K562 (cell line): ENCODE data around the gene CCR7. TPM values are rescaled to one million over a fixed set of nuclear protein-coding genes. Genes with fewer than 3 reads are reported as not detected.

Experiments
- ARID1B ChIP-seq: fragments of 450-650 bp; IDR thresholded peaks from 2 replicates; pipeline ENCODE4 v1.6.1; 2016; ENCODE audit warnings: antibody characterized with exemption, mild to moderate bottlenecking, inconsistent platforms
- BRD4 ChIP-seq: fragments of 200-600 bp; sonication (generic); IDR thresholded peaks from 2 replicates; pipeline ENCODE4 v1.6.1; 2017; ENCODE audit warnings: inconsistent platforms
- CBX3 ChIP-seq, 2 experiments: IDR thresholded peaks; 1 replicate in 1 of 2; 2 replicates in 1 of 2; pipeline ENCODE4 v1.6.1; 2012; ENCODE audit warnings: inconsistent platforms in 2 of 2, low read length in 2 of 2, borderline replicate concordance in 1 of 2, control low read depth in 1 of 2
- CBX5 ChIP-seq: IDR thresholded peaks from 2 replicates; pipeline ENCODE4 v1.6.1; 2014; ENCODE audit warnings: low read depth, borderline replicate concordance
- COPS2 ChIP-seq: fragments of 450-650 bp; conservative IDR thresholded peaks from 2 replicates; pipeline ENCODE4 v1.6.1; 2016; ENCODE audit warnings: mild to moderate bottlenecking, moderate library complexity
- DACH1 ChIP-seq: fragments of 450-650 bp; IDR thresholded peaks from 2 replicates; pipeline ENCODE4 v1.6.1; 2018; ENCODE audit not compliant: partially characterized antibody
- ESRRB ChIP-seq: fragments of 250-450 bp; sonication (Bioruptor Pico); IDR thresholded peaks from 2 replicates; pipeline ENCODE4 v1.5.0; 2020; ENCODE audit warnings: mild to moderate bottlenecking, moderate library complexity, borderline replicate concordance
- FOSL1 ChIP-seq: fragments of 200-800 bp; sonication (Bioruptor generic); conservative IDR thresholded peaks from 2 replicates; pipeline ENCODE4 v1.6.1; 2016; ENCODE audit warnings: missing genetic modification characterization, missing compliant biosample characterization
- GATAD2A ChIP-seq: fragments of 450-650 bp; IDR thresholded peaks from 2 replicates; pipeline ENCODE4 v1.6.1; 2017
- HNRNPK ChIP-seq: fragments of 200-400 bp; formaldehyde crosslinking; IDR thresholded peaks from one replicate; pipeline ENCODE4 v1.6.1; 2018; ENCODE audit warnings: mild to moderate bottlenecking, low read depth, low read length; ENCODE audit not compliant: poor library complexity, severe bottlenecking
- MEF2A ChIP-seq: IDR thresholded peaks from 2 replicates; pipeline ENCODE4 v1.6.1; 2011; ENCODE audit warnings: low read depth, mild to moderate bottlenecking, low read length, moderate library complexity; ENCODE audit not compliant: control insufficient read depth
- NBN ChIP-seq: fragments of 450-650 bp; IDR thresholded peaks from 2 replicates; pipeline ENCODE4 v1.6.1; 2016; ENCODE audit warnings: low read depth, mild to moderate bottlenecking
- NR1H2 ChIP-seq: sonication (generic); formaldehyde crosslinking; IDR thresholded peaks from 2 replicates; pipeline ENCODE4 v1.4.0; 2020; ENCODE audit warnings: mild to moderate bottlenecking, missing genetic modification reagents
- RFX7 ChIP-seq: fragments of 250-450 bp; sonication (Bioruptor Pico); IDR thresholded peaks from 2 replicates; pipeline ENCODE4 v1.5.1; 2021; ENCODE audit warnings: mild to moderate bottlenecking
- RUNX1 ChIP-seq: sonication (generic); IDR thresholded peaks from 2 replicates; pipeline ENCODE4 v1.6.1; 2016; ENCODE audit warnings: antibody characterized with exemption, low read depth
- SAFB2 ChIP-seq: fragments of 200-400 bp; formaldehyde crosslinking; IDR thresholded peaks from 2 replicates; pipeline ENCODE4 v1.6.1; 2018; ENCODE audit warnings: borderline replicate concordance, low read length, low read depth, moderate library complexity; ENCODE audit not compliant: severe bottlenecking
- SMAD4 ChIP-seq: fragments of 250-450 bp; sonication (Bioruptor Pico); conservative IDR thresholded peaks from 2 replicates; pipeline ENCODE4 v1.8.0; 2021; ENCODE audit warnings: inconsistent platforms, mild to moderate bottlenecking, moderate library complexity
- TCF15 ChIP-seq: fragments of 250-450 bp; sonication (Bioruptor Pico); IDR thresholded peaks from 2 replicates; pipeline ENCODE4 v1.8.0; 2022; ENCODE audit warnings: moderate library complexity, mild to moderate bottlenecking, inconsistent platforms
- XRCC4 ChIP-seq: IDR thresholded peaks from one replicate; pipeline ENCODE4 v1.6.1; 2011; ENCODE audit not compliant: insufficient read depth, insufficient read length; ENCODE audit errors: extremely low read depth
- ZFP1 ChIP-seq: fragments of 450-650 bp; formaldehyde crosslinking; IDR thresholded peaks from 2 replicates; pipeline ENCODE4 v1.4.0; 2020; ENCODE audit warnings: mild to moderate bottlenecking, mixed read lengths
- ZNF239 ChIP-seq: fragments of 250-450 bp; sonication (Bioruptor Pico); IDR thresholded peaks from 2 replicates; pipeline ENCODE4 v1.4.0; 2020; ENCODE audit warnings: mild to moderate bottlenecking
- ZNF75A ChIP-seq: fragments of 450-650 bp; formaldehyde crosslinking; IDR thresholded peaks from 2 replicates; pipeline ENCODE4 v1.4.0; 2020; ENCODE audit warnings: mild to moderate bottlenecking
- ZSCAN29 ChIP-seq: fragments of 450-650 bp; IDR thresholded peaks from 2 replicates; pipeline ENCODE4 v1.6.1; 2017
- polyA plus RNA-seq, 8 experiments: library from polyadenylated mRNA; depleted of rRNA in 4 of 8; stranded (reverse) in 5 of 8; unstranded in 3 of 8; fragments of >200 nt; fragmentation: Nextera tagmentation in 2 of 8; fragmentation: Illumina TruSeq in 1 of 8; extraction: Ambion mirVana in 2 of 8; extraction: Trizol in 1 of 8; gene quantifications; 2 replicates each; pipeline versions ENCODE4 v1.2.1 to v1.2.3, GENCODE V29; 2011 to 2014; ENCODE audit warnings: inconsistent platforms in 1 of 8, missing spikeins in 1 of 8
- total RNA-seq, 7 experiments: library from RNA; depleted of rRNA in 6 of 7; stranded (reverse); fragments of >200 nt in 6 of 7; fragmentation: Illumina TruSeq in 2 of 7; extraction: Trizol in 2 of 7; gene quantifications; 2 replicates each; pipeline versions ENCODE4 v1.2.1 to v1.2.3, GENCODE V29; 2011 to 2021; ENCODE audit warnings: low replicate concordance in 1 of 7
- TF ChIP-seq, protein P1 (sequence below): fragments of 450-650 bp; IDR thresholded peaks from 2 replicates; pipeline ENCODE4 v1.6.1; 2017; ENCODE audit warnings: mild to moderate bottlenecking, moderate library complexity
- TF ChIP-seq, protein P2 (sequence below): conservative IDR thresholded peaks from 2 replicates; pipeline ENCODE4 v1.6.1; 2011; ENCODE audit warnings: low read depth, mild to moderate bottlenecking, low read length; ENCODE audit not compliant: control insufficient read depth
- TF ChIP-seq, protein P3 (sequence below): IDR thresholded peaks from 3 replicates; pipeline ENCODE4 v1.6.1; 2011; ENCODE audit warnings: borderline replicate concordance, mild to moderate bottlenecking, moderate library complexity; ENCODE audit not compliant: insufficient read length; ENCODE audit errors: extremely low read depth

CCR7 gene
- total and polyA plus RNA-seq, 9 of the 15 experiments (the other 6 are each of a cell fraction or from before 2014, with no cell fraction given) = 0.14 to 1.4 (median 0.56) TPM

GRCh38 chr17:40556884-40557414, 8.3 kb downstream of the CCR7 start (continued):
- TF ChIP-seq ZFP1 (no peak), CBX3 (IDR thresholded peaks at IDR 0.05; ENCODE audit: borderline replicate concordance in 1 of 2, low read length in 2 of 2) (no peak), ZNF239 (no peak), FOSL1 (no peak), ZSCAN29 (no peak), NR1H2 (no peak), NBN (no peak), RUNX1 (no peak), TCF15 (CRISPR knock-in tag) (no peak), XRCC4 (no peak), ZNF75A (CRISPR knock-in tag) (no peak), BRD4 (no peak), ESRRB (no peak), RFX7 (CRISPR knock-in tag) (no peak), MEF2A (peak; percentile 92), SAFB2 (no peak), COPS2 (no peak), ARID1B (peak; percentile 87), DACH1 (peak; percentile 50), HNRNPK (no peak), GATAD2A (no peak), SMAD4 (peak; percentile 90), CBX5 (no peak)
- TF ChIP-seq, protein P1, sequence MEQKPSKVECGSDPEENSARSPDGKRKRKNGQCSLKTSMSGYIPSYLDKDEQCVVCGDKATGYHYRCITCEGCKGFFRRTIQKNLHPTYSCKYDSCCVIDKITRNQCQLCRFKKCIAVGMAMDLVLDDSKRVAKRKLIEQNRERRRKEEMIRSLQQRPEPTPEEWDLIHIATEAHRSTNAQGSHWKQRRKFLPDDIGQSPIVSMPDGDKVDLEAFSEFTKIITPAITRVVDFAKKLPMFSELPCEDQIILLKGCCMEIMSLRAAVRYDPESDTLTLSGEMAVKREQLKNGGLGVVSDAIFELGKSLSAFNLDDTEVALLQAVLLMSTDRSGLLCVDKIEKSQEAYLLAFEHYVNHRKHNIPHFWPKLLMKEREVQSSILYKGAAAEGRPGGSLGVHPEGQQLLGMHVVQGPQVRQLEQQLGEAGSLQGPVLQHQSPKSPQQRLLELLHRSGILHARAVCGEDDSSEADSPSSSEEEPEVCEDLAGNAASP = no peak
- TF ChIP-seq, protein P2, sequence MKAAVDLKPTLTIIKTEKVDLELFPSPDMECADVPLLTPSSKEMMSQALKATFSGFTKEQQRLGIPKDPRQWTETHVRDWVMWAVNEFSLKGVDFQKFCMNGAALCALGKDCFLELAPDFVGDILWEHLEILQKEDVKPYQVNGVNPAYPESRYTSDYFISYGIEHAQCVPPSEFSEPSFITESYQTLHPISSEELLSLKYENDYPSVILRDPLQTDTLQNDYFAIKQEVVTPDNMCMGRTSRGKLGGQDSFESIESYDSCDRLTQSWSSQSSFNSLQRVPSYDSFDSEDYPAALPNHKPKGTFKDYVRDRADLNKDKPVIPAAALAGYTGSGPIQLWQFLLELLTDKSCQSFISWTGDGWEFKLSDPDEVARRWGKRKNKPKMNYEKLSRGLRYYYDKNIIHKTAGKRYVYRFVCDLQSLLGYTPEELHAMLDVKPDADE = no peak; the same call in 1 of the 2 replicates
- TF ChIP-seq, protein P3, sequence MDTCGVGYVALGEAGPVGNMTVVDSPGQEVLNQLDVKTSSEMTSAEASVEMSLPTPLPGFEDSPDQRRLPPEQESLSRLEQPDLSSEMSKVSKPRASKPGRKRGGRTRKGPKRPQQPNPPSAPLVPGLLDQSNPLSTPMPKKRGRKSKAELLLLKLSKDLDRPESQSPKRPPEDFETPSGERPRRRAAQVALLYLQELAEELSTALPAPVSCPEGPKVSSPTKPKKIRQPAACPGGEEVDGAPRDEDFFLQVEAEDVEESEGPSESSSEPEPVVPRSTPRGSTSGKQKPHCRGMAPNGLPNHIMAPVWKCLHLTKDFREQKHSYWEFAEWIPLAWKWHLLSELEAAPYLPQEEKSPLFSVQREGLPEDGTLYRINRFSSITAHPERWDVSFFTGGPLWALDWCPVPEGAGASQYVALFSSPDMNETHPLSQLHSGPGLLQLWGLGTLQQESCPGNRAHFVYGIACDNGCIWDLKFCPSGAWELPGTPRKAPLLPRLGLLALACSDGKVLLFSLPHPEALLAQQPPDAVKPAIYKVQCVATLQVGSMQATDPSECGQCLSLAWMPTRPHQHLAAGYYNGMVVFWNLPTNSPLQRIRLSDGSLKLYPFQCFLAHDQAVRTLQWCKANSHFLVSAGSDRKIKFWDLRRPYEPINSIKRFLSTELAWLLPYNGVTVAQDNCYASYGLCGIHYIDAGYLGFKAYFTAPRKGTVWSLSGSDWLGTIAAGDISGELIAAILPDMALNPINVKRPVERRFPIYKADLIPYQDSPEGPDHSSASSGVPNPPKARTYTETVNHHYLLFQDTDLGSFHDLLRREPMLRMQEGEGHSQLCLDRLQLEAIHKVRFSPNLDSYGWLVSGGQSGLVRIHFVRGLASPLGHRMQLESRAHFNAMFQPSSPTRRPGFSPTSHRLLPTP = no peak
